SK-N-SH treated with all-trans-retinoic acid at 6 μM for 48 hours (cell line): Measurements from ENCODE around the gene HHATL.

ENCODE experiments used
- ATAC-seq: fragments of 200-7000 bp; cut with Tn5 transposase; 3 replicates; pipeline ENCODE4 v1.9.1; 2020; ENCODE audit warnings: mild to moderate bottlenecking, moderate library complexity
- ARNTL ChIP-seq: fragments of 450-650 bp; formaldehyde crosslinking; IDR thresholded peaks from 2 replicates; pipeline ENCODE4 v1.5.0; 2020; ENCODE audit warnings: low read depth, mild to moderate bottlenecking, moderate library complexity, borderline replicate concordance
- BACH2 ChIP-seq: fragments of 250-450 bp; sonication (Bioruptor Pico); IDR thresholded peaks from 2 replicates; pipeline ENCODE4 v1.9.0; 2021; ENCODE audit warnings: mild to moderate bottlenecking, borderline replicate concordance
- CSDC2 ChIP-seq: fragments of 250-450 bp; sonication (Bioruptor Pico); IDR thresholded peaks from 2 replicates; pipeline ENCODE4 v1.5.0; 2020; ENCODE audit warnings: mild to moderate bottlenecking, moderate library complexity
- ESRRG ChIP-seq: fragments of 250-450 bp; sonication (Bioruptor Pico); IDR thresholded peaks from 2 replicates; pipeline ENCODE4 v1.6.1; 2021; ENCODE audit warnings: mild to moderate bottlenecking
- GLIS3 ChIP-seq: fragments of 250-450 bp; sonication (Bioruptor Pico); IDR thresholded peaks from 2 replicates; pipeline ENCODE4 v1.5.0; 2020; ENCODE audit warnings: mild to moderate bottlenecking, moderate library complexity
- ISL1 ChIP-seq: fragments of 250-450 bp; sonication (Bioruptor Pico); IDR thresholded peaks from 2 replicates; pipeline ENCODE4 v2.1.2; 2022; ENCODE audit warnings: mild to moderate bottlenecking, moderate library complexity
- OSR1 ChIP-seq: fragments of 250-450 bp; sonication (Bioruptor Pico); IDR thresholded peaks from 2 replicates; pipeline ENCODE4 v1.8.0; 2022; ENCODE audit warnings: moderate library complexity, mild to moderate bottlenecking, inconsistent platforms
- PATZ1 ChIP-seq: fragments of 250-450 bp; sonication (Bioruptor Pico); IDR thresholded peaks from 2 replicates; pipeline ENCODE4 v1.8.0; 2020; ENCODE audit warnings: mild to moderate bottlenecking, moderate library complexity, borderline replicate concordance
- PPARA ChIP-seq: fragments of 250-450 bp; sonication (Bioruptor Pico); IDR thresholded peaks from 2 replicates; pipeline ENCODE4 v1.5.0; 2020; ENCODE audit warnings: mild to moderate bottlenecking, borderline replicate concordance
- RARB ChIP-seq: fragments of 250-450 bp; sonication (Bioruptor Pico); IDR thresholded peaks from 2 replicates; pipeline ENCODE4 v1.8.0; 2021; ENCODE audit warnings: mild to moderate bottlenecking, moderate library complexity
- SNAI2 ChIP-seq: fragments of 250-450 bp; sonication (Bioruptor Pico); IDR thresholded peaks from 2 replicates; pipeline ENCODE4 v1.5.0; 2020; ENCODE audit warnings: mild to moderate bottlenecking, moderate library complexity
- TCF4 ChIP-seq: fragments of 250-450 bp; sonication (Bioruptor Pico); IDR thresholded peaks from 2 replicates; pipeline ENCODE4 v1.8.0; 2021; ENCODE audit warnings: mild to moderate bottlenecking, moderate library complexity, borderline replicate concordance
- TOX ChIP-seq: fragments of 250-450 bp; sonication (Bioruptor Pico); IDR thresholded peaks from 2 replicates; pipeline ENCODE4 v1.8.0; 2021; ENCODE audit warnings: mild to moderate bottlenecking, moderate library complexity, borderline replicate concordance
- TSHZ2 ChIP-seq: fragments of 250-450 bp; sonication (Bioruptor Pico); IDR thresholded peaks from 2 replicates; pipeline ENCODE4 v1.5.0; 2020; ENCODE audit warnings: mild to moderate bottlenecking, moderate library complexity
- ZC3H10 ChIP-seq: fragments of 250-450 bp; sonication (Bioruptor Pico); IDR thresholded peaks from 2 replicates; pipeline ENCODE4 v1.5.1; 2021; ENCODE audit warnings: mild to moderate bottlenecking, moderate library complexity
- ZFP3 ChIP-seq: fragments of 250-450 bp; sonication (Bioruptor Pico); IDR thresholded peaks from 2 replicates; pipeline ENCODE4 v1.5.0; 2020; ENCODE audit warnings: mild to moderate bottlenecking, moderate library complexity
- ZFP30 ChIP-seq: fragments of 450-650 bp; formaldehyde crosslinking; IDR thresholded peaks from 2 replicates; pipeline ENCODE4 v1.5.0; 2022; ENCODE audit warnings: mild to moderate bottlenecking, moderate library complexity
- ZNF565 ChIP-seq: fragments of 450-650 bp; formaldehyde crosslinking; conservative IDR thresholded peaks from 2 replicates; pipeline ENCODE4 v1.5.0; 2020; ENCODE audit warnings: low read depth, mild to moderate bottlenecking, moderate library complexity
- ZNF8 ChIP-seq: fragments of 450-650 bp; formaldehyde crosslinking; IDR thresholded peaks from 2 replicates; pipeline ENCODE4 v1.5.0; 2020; ENCODE audit warnings: mild to moderate bottlenecking, moderate library complexity
- TF ChIP-seq, protein P1 (sequence below): fragments of 250-450 bp; sonication (Bioruptor Pico); IDR thresholded peaks from 2 replicates; pipeline ENCODE4 v1.8.0; 2021; ENCODE audit warnings: low read depth, mild to moderate bottlenecking, moderate library complexity, borderline replicate concordance
- TF ChIP-seq, protein P2 (sequence below): fragments of 250-450 bp; sonication (Bioruptor Pico); IDR thresholded peaks from 2 replicates; pipeline ENCODE4 v1.5.1; 2021; ENCODE audit warnings: mild to moderate bottlenecking, moderate library complexity

HHATL gene

GRCh38 chr3:42662813-42663535 is 39.6 kb downstream of the HHATL start:
- no peak for ATAC-seq

GRCh38 chr3:42662037-42662812 is 40.4 kb downstream of the HHATL start:
- ATAC-seq = no peak
- no peak for TF ChIP-seq ESRRG
- TF ChIP-seq CSDC2 (CRISPR knock-in tag) = no peak
- TF ChIP-seq OSR1 (CRISPR knock-in tag) = no peak
- no peak for TF ChIP-seq TOX (CRISPR knock-in tag)
- no peak for TF ChIP-seq PPARA (CRISPR knock-in tag)
- no peak for TF ChIP-seq ZFP30 (CRISPR knock-in tag)
- no peak for TF ChIP-seq TSHZ2 (CRISPR knock-in tag)
- TF ChIP-seq, protein P1, sequence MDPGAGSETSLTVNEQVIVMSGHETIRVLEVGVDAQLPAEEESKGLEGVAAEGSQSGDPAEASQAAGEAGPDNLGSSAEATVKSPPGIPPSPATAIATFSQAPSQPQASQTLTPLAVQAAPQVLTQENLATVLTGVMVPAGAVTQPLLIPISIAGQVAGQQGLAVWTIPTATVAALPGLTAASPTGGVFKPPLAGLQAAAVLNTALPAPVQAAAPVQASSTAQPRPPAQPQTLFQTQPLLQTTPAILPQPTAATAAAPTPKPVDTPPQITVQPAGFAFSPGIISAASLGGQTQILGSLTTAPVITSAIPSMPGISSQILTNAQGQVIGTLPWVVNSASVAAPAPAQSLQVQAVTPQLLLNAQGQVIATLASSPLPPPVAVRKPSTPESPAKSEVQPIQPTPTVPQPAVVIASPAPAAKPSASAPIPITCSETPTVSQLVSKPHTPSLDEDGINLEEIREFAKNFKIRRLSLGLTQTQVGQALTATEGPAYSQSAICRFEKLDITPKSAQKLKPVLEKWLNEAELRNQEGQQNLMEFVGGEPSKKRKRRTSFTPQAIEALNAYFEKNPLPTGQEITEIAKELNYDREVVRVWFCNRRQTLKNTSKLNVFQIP (CRISPR knock-in tag) = no peak
- TF ChIP-seq PATZ1 (CRISPR knock-in tag) = no peak
- no peak for TF ChIP-seq TCF4 (CRISPR knock-in tag)
- TF ChIP-seq SNAI2 (CRISPR knock-in tag) = no peak
- TF ChIP-seq, protein P2, sequence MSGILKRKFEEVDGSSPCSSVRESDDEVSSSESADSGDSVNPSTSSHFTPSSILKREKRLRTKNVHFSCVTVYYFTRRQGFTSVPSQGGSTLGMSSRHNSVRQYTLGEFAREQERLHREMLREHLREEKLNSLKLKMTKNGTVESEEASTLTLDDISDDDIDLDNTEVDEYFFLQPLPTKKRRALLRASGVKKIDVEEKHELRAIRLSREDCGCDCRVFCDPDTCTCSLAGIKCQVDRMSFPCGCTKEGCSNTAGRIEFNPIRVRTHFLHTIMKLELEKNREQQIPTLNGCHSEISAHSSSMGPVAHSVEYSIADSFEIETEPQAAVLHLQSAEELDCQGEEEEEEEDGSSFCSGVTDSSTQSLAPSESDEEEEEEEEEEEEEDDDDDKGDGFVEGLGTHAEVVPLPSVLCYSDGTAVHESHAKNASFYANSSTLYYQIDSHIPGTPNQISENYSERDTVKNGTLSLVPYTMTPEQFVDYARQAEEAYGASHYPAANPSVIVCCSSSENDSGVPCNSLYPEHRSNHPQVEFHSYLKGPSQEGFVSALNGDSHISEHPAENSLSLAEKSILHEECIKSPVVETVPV = no peak

More at GRCh38 chr3:42662813-42663535, 39.6 kb downstream of the HHATL start:
- TF ChIP-seq TOX (CRISPR knock-in tag) = no peak
- no peak for TF ChIP-seq CSDC2 (CRISPR knock-in tag)
- no peak for TF ChIP-seq ISL1 (CRISPR knock-in tag)
- no peak for TF ChIP-seq ZNF565 (CRISPR knock-in tag)
- no peak for TF ChIP-seq PATZ1 (CRISPR knock-in tag)
- no peak for TF ChIP-seq ZC3H10 (CRISPR knock-in tag)
- TF ChIP-seq GLIS3 (CRISPR knock-in tag) = no peak
- no peak for TF ChIP-seq OSR1 (CRISPR knock-in tag)
- no peak for TF ChIP-seq ZFP30 (CRISPR knock-in tag)
- no peak for TF ChIP-seq BACH2
- TF ChIP-seq ARNTL (CRISPR knock-in tag) = no peak
- TF ChIP-seq RARB (CRISPR knock-in tag) = no peak
- TF ChIP-seq, protein P2 = no peak
- no peak for TF ChIP-seq ESRRG
- TF ChIP-seq ZNF8 (CRISPR knock-in tag) = no peak
- TF ChIP-seq ZFP3 (CRISPR knock-in tag) = no peak
